HG03442 (cell line): ENCODE results near the gene SIX6.
"Not testable (repeated sequence)": the region's sequence is repeated elsewhere in the genome, so short reads cannot be mapped to it uniquely, and the experiment has no call there.

Experiments
- ATAC-seq: cut with Tn5 transposase; IDR thresholded peaks from one replicate; pipeline ENCODE4 v1.9.1; 2021; ENCODE audit warnings: mild to moderate bottlenecking, moderate library complexity; ENCODE audit not compliant: unreplicated experiment

SIX6 gene

DNA sequence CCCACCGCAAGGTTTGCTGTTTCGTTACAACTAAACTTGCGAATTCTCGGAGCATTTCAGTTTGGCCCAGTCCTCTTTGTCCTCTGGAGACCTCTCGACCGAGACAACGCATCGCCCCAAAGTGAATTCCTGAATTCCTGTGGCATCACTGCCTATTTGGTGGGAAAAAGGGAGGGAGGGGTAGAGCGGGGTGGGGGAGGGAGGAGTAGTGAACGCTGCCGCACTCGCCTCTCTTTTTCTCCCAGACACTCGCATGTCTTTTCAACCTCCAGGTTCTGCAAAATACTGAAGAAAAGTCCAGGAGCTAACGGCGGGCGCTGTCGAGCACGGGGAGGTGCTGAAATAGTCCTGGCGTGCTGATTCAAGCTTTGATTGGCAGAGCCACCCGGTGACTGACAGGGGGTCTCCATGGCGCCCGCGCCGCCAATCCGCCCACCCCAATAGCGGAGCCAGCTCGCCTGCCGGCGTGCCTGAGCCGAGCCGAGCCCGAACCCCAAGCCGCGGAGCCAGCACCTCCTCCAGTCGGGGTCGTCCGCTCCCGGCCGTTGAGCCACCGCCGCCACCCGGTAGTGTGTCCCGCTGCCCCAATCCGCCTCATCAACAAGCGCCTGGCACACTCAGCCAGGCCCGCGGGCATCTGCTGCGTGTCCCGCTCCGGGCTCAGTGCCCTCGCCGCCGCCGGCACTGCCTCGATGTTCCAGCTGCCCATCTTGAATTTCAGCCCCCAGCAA is at the start of gene SIX6:
TSS of gene SIX6 (plus strand) at position 440 of the 731 bp plus-strand sequence. CDS start at position 693, 253 bp downstream.
- no peak for ATAC-seq

DNA sequence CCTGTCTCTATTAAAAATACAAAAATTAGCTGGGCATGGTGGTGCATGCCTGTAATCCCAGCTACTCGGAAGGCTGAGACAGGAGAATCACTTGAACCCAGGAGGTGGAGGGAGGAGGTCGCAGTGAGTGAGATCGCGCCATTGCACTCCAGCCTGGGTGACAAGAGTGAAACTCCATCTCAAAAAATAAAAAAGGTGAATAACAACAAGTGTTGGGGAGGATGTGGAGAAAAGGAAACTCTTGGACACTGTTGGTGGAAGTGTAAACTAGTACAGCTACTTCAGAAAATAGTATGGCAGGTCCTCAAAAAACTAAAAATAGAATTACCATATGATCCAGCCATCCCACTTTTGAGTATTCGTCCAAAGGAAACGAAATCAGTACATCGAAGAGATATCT is 28.7 kb upstream of the SIX6 start:
- ATAC-seq: not testable (repeated sequence)

DNA sequence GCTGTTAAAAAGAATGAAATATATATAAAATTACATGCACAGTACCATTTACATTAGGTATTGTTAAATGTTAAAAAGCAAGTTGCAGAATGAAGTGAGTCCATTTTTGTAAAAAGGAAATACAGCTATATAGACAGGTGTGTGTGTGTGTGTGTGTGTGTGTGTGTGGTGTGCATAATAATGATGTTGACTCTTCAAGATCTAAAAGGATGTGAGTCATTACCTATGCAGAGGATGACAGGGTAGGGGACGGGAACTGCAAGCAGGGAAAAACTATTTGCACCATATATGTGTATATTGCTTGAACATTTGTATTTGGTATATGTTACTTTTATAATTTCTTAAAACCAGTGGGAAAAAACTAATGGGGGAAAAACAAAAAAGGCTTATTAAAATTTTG is 26.2 kb upstream of the SIX6 start:
- no peak for ATAC-seq

DNA sequence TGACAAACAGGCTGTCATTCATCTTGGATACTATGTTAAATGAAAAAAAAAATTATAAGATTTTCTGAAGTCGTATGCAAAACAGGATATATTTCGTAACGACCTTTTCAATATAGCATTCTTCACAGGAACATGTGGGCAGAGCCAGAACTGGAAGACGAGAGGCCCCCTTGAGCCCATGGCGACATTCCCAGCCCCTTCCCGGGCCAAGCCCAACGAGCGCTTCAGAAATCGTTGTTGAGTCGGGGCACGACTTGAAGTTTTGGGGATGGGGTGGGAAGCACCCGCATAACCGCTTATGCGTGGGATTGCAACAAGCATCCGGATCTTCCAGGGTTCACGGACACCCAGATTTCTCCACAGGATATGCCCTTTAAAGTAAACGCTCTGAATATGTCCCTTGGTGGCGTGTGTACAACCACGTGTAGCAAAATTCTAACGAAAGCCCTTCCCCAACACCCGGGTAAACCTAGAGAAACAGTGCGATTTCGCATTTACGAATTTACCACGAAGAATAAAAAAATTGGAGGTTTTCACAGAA is 23.8 kb upstream of the SIX6 start:
- ATAC-seq: no peak

DNA sequence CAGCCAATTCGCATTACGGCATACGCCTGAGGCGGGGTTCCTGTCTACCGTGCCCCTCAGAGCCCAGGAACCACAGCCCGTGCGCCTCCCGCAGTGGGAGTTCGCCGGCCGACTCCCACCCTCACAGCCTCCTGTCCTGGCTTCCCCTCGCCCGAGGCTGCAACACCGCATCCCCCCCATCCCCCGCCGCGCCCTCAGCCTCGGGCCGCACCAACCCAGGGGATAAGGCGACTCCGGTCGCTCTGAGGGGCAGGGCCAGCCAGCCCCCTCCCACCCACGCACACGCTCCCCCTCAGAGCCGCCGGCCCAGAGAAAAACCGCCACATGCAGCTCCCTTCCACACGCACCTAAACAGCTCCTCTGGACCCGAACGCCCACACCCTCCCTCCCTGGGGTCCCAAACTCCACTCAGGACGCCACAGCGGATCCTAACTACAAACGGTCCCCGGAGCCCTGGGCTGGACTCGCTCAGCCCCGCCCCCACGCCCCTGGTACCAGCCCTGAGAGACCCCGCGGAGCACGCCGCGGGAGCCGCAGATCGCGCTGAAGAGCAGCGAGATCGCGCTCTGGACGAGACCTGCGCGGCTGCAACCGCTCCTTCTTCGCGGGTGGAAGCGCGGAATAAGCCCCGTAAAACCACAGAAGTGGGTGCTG is 23.2 kb upstream of the SIX6 start, which contains the start of gene C14orf39:
TSS of gene C14orf39 (minus strand) at position 466 of the 654 bp plus-strand sequence. CDS start 985 bp downstream, outside the sequence.
- ATAC-seq: no peak

DNA sequence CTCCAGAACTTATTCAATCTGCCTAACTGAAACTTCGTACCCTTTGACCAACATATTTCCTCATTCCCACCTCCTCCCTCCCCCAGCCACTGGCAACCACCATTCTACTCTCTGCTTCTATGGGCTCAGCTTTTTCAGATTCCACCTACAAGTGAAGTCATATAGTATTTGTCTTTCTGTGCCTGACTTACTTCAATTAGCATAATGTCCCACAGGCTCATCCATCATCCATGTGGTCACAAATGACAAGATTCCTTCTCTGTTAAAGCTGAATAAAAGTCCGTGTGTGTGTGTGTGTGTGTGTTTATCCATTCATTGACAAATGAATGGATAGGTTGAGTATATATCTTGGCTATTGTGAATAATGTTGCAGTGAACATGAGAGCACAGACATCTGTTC is 21.7 kb upstream of the SIX6 start:
- no peak for ATAC-seq

DNA sequence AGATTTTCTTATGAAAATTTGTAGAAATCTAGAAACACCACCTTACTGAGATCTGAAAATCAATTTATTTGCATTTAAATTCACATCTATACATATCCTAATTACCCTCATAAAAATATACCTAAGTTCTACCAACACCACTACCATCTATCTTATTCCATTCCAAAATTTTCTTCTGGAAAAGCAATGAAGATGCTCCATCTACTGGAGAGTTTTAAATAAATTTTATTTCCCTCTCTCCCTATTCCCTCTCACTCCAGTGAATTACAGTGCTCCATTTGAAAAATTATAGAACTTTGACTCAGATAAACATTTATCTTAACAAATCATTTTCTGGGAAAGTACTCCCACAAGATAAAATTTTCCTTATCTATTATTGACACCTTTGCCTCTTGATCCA is 20.8 kb upstream of the SIX6 start:
- no peak for ATAC-seq

DNA sequence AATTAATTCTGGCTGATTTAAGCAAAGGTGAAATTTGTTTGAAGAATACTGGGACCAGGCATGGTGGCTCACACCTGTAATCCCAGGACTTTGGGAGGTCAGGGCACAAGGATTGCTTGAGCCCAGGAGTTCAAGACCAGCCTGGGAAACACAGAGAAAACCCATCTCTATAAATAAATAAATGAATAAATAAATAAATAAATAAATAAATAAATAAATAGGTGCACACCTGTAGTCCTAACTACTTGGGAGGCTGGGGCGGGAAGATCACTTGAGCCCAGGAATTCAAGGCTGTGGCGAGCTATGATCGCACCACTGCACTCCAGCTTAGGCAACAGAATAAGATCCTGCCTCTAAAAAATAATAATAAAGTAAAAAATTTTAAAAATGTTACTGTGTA is 18.7 kb upstream of the SIX6 start:
- ATAC-seq: no peak

DNA sequence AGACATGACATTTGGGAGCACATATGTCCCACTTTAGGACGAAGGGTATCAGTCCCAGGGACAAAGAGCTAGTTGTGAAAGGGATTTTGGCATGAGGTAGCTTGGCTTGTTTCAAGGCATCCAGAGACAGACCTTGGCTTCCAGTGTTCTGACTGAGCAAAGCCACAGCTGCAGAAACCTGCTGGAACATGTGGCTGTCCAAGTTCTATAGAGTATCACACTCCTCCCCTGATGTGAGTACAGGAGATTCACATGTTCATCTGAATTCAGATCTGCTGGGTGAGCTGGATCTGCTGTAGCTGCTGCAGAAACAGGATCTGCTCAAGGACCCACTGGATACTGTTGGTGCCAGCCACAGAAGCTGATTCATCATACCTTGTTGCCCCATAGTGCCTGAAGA is 13.0 kb upstream of the SIX6 start:
- no peak for ATAC-seq

DNA sequence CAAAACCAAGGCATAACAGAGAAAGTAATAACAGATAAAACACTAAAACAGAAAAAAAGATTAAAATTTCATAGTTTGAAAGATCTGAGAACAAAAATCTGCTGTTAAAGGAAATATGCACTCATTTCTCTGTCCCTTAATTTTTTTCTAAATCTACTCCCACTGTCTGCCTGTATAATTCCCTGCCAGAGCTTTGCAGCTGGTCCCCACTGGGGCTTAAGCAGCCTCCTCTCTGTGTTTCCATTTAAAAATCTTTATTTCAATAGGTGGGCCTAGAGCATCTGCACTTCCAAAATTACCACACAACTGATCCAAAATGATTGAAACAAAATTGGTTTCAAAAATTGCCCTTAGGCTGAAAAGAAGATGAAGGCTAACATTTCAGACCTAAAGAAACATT is 6.4 kb upstream of the SIX6 start:
- ATAC-seq: no peak

DNA sequence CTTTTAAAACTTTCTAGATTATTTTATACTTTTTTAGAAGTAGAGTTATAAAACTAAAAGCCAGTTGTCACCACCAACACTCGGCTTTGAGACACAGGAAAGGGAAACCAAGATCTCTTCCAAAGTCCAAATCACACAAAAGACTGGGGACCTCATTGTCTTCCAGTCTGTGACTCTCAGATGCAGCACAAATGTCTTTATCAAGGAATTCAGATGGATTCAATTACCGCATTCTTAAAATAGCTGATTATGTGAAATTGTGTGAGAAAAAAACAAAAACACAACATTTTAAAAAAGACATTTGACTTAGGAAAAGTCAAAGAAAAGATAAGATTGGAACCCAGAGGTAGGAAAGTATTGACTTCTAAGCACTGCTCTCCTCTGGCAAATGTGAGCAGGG is 3.5 kb upstream of the SIX6 start:
- ATAC-seq: no peak

DNA sequence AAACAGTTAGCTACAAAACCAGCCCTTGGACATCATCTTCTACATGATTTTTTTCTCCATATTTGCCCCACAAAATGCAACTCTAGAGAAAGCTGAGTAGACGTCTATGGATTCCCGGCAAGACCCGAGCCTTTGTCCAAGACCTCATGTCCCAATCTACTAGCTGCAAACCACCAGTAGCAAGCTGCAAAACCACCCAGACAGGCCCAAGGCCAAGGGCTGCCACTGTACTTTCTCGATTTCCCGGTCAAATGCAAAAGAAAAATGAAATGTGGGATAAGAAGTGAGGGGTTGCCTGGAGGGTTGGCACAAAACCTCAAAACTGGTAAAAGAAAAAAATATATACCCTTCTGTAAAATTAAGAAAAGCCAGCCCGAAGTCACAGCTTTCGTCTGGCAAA is 2.9 kb upstream of the SIX6 start:
- no peak for ATAC-seq

DNA sequence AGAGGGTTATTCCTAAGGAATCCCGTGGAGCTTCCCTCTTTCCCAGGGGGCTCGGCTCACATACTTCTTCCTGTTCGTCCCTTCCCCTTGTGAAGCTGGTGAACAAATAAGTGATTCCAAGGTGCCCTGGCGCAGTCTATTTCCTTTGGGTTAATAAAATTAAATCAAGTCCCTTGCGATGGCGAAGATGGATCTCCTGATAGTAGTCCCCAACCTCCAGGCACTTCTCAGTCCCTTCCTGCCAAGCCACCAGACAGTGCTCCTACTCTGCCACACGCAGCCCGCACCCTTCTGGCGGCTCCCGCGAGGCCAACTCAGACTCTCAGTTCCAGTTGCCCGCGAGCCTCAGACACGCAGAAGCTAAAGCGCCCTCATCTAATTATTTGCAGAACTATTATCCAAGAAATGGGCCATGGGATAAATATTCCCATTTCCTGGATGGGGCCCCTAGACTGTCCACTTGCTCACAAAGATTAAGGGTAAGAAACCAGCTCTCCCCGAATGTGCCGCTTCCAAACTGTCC is 2.4 kb upstream of the SIX6 start:
- no peak for ATAC-seq

DNA sequence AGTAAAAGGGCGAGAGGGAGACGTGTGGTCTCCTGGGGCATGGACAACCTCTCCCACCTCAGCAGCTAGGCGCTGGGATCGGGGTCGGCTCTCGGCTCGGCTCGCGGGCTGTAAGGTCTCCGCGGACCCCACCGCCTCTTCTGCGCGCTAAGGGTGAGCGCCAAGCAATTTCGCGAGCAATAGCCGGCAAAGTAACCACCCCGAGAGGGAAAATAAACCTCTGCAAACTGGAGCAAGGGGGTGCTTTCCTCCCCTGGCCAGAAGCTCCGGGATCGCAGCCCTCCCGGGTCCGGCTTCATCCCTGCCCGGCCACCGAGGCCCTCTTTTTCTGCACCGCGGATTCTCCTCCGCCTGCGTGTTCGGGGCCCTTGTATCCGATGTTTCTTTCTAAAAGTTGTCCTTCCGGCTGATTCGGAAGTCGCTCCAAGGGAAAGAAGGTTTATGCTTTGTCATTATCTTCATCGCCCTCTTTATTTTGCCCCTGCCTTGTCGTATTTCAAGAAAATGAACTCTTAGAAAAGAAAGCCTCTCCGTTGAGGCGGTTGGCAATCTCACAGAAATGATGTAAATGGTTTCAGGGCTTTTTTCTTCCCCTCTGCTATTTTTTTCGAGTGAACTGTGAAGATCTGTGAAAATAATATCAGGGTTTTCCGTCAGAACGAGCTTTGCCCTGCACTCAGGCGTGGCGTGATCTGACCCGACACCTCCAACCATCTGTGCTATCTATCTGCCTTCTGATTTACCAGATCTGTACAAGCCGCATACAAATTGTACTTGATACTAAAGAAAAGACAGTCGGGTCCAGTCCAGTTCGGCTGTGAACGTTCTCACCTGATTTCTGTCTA is 1.7 kb upstream of the SIX6 start:
- ATAC-seq: no peak

DNA sequence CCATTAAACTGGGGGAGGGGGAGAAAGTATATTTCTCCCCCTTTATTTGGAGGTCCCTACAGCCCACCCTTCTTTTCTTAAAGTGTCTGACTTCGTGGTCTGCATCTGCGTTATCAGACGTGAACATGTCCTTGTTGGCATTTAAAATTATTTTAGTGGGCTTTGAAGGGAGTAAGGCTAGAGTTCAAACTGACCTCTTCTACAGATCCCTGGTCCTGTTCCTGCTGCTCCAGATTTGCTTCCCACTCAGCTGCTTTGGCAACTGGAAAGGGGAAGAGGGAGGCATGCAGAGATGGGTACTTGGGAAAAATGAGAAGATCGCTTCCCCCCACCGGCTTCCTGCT is 611 bp upstream of the SIX6 start:
- no peak for ATAC-seq

DNA sequence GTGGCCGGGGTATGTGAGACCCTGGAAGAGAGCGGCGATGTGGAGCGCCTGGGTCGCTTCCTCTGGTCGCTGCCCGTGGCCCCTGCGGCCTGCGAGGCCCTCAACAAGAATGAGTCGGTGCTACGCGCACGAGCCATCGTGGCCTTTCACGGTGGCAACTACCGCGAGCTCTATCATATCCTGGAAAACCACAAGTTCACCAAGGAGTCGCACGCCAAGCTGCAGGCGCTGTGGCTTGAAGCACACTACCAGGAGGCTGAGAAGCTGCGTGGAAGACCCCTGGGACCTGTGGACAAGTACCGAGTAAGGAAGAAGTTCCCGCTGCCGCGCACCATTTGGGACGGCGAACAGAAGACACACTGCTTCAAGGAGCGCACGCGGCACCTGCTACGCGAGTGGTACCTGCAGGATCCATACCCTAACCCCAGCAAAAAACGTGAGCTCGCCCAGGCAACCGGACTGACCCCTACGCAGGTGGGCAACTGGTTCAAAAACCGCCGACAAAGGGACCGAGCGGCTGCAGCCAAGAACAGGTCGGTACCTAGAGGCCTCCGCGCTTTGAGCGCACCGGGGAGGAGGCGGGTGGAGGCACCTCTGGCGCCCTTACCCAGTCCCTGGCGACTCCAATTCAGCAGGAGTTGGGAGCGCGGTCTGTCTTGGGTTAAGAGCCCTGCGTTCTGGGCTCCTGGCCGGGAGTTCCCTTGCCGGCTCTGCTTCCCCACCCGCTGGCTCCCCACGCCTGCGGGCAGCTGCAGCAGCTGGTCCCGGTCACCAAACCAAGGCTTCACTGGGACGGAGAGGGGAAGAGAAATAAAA is 700 bp downstream of the SIX6 start:
- no peak for ATAC-seq

DNA sequence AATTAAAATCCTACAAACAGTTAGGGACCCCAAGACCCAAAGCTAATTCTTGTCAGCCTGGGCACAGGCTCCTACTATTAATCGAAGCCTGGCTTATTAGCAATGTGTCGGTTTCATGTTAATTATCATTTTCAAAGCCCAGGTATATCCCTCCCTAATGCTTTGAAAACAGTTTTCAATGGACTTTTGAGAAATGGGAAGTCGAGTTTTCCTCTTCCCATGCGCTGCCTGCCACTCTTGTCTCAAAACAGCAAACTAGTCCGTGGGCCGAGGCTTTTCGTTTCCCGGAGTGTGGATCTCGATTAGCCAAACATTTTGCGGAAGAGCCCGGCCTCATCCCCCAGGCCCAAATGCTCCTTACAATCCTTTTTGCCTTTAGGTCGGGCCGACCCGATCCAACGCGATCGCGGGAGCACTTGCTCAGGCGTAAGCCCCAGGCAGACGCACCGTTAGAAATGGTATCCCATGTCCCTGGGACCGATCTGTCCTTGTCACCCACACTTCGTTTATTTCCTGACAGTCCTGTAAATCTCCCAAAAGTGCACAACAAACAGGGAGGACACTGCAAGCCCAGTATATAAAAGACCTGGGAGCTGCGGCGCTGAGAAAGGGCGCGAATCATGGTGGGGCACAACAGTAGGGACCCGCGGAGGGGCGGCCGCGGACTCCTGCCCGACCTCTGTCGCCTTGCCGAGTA is 1.5 kb downstream of the SIX6 start:
- no peak for ATAC-seq

DNA sequence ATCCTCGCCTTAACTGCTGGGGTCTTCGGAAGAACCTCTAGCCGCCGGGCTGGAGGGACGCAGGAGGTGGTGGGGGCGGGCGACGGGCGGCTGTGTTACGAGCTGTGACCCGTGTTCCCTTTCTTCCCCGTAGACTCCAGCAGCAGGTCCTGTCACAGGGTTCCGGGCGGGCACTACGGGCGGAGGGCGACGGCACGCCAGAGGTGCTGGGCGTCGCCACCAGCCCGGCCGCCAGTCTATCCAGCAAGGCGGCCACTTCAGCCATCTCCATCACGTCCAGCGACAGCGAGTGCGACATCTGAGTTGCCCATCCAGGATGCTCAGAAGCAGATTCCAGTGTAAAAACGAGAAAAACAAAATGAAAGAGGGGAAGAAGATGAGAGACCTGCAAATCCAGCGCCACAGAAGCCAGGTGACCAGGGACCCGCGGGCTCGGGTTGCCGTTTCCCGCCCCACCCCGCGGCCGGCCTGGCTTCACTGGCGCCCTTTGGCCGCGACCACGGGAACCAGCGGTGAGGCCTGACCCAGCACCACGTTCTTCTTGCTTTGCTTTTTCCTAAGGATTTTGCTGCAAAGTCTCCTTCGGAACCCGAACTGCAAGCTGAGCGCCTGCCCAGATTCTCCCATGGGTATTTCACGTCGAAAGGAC is 2.1 kb downstream of the SIX6 start:
- ATAC-seq: no peak

DNA sequence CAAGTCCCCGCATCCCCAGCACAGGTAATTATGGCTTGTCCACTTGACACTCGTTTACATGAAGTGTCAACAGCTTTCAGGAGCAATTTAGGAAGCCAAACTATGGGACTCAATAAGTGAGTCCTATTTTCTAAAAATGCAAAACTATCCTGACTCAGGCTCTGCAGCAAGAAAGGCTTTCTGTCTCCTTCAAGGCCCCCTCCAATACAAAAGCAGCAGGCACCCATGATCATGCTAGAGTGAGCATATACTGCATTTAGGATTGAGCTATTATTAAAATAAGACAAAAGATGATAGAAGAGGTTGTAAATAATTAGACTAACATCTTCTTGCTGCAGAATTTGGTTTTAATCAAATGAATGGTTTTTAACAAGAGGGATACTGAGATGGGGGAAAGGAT is 3.2 kb downstream of the SIX6 start:
- ATAC-seq: no peak
